ENCODE results near the gene ANAPC7.
"Not testable (repeated sequence)": the region's sequence is repeated elsewhere in the genome, so short reads cannot be mapped to it uniquely, and the experiment has no call there.

Gene ANAPC7
- 18.6 to 105 (median 77.5) reads per million in 18 experiments for total RNA-seq

DNA sequence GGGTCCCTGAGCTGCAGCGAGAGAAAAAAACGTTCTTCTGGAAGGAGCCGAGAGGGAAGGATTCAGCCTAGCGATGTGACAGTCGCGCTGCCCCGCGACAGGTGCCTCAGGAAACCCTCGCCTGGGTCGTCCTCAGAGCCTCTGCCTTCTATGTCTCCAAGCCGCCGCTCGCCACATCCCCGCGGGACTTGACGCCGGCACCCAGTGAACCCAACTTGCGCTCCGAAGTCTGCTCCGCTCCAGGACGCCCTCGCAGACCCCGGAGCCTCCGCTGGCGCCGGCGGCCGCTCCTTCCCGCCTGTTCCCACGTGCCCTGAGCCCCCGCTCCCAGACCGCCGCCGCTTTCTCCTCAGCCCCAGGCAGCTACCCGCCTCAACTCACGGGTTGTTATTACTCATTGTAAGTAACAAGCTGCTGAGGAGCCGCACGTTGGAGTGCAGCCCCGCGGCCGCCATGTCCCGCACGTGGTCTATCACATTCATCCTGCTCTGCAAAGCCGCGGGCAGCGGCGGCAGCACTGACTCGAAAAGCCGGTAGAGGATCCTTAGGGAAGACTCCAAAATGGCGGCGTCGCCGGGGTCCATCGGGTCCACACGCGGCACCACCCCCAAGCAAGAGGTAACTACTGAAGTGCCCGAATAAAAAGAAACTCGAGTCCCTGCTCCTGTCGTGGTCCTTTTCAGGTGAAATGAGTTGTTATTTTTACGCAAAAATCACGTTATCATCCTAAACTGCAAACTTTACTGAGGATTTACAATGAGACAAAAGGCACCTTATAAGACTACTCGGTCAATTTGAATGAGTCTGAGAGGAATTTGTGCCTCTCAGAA is at the start of gene ANAPC7:
ANAPC7 (minus strand) TSS at position 563 of the 830 bp plus-strand sequence; CDS start at position 482, 81 bp downstream.
- DNase-seq: peak; percentile 90 to 94

- DNase-seq: no peak
Measured at GRCh38 chr12:110451263-110451662, 47.8 kb upstream of the ANAPC7 start.

DNA sequence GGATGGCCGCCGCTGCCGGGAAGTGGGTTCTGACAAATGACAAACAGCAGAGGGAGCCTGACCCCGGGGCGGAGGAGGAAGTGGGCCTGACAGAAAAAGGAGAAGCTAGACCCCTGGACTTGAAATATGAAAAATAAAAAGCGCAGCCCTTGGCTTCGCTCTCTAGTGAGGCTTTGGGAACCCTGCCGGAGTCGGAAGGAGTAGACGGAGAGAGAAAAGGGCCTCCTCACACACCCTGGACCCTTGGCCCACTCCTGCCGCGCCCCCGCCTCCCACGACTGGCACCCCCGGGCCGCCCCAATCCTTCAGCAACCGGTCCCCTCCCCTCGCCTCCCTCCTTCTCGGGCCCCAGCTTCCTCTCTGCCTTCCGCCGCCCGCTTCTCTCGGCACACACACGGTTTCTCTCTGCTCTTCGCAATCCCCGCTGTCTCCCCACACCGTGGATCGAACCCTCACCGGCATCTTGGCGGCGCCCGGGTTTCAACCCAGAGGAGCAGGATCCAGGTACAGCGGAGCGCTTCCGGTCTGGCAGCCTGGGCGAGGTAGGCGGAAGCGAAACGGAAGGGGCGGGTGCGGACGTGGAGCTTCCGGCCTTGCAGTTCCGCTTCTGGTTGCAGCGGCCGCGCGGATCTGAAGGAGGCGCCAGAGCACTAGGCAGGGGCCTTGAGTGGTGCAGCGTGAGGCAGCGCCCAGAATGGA is 46.4 kb upstream of the ANAPC7 start, which contains the start of gene ARPC3:
ARPC3 (minus strand) TSS at position 539 of the 699 bp plus-strand sequence; CDS start at position 462, 77 bp downstream.
- DNase-seq: peak; percentile 98

- no peak for DNase-seq
Measured at GRCh38 chr12:110444455-110444854, 40.9 kb upstream of the ANAPC7 start.

- no peak for DNase-seq
Measured at GRCh38 chr12:110436231-110436630, 32.7 kb upstream of the ANAPC7 start.

DNA sequence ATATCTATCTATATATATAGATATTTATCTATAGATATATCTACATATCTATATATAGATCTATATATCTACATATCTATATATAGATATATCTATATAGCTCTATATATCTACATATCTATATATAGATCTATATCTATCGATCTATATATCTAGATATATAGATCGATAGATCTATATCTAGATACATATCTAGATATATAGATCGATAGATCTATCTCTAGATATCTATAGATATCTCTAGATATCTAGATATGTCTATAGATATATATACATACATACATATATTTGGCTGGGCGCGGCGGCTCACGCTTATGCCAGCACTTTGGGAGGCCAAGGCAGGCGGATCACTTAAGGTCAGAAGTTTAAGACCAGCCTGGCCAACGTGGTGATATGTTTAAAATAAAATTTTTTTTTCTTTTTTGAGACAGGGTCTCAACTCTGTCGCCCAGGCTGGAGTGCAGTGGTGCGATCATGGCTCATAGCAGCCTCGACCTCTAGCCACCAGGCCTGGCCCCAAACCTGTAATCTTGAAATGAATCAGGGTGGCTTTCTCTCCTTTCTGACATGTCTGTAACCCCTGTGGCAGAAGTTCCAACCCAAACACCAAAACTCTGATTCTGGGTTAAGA is 28.6 kb upstream of the ANAPC7 start:
- no peak for DNase-seq

GRCh38 chr12:110429676-110430075 is 26.2 kb upstream of the ANAPC7 start:
- DNase-seq: not testable (repeated sequence)

- DNase-seq: no peak
Measured at GRCh38 chr12:110426406-110426805, 22.9 kb upstream of the ANAPC7 start.

GRCh38 chr12:110424237-110424636 is 20.7 kb upstream of the ANAPC7 start:
- DNase-seq: no peak

- DNase-seq: no peak
Measured at GRCh38 chr12:110421701-110422100, 18.2 kb upstream of the ANAPC7 start.

DNA sequence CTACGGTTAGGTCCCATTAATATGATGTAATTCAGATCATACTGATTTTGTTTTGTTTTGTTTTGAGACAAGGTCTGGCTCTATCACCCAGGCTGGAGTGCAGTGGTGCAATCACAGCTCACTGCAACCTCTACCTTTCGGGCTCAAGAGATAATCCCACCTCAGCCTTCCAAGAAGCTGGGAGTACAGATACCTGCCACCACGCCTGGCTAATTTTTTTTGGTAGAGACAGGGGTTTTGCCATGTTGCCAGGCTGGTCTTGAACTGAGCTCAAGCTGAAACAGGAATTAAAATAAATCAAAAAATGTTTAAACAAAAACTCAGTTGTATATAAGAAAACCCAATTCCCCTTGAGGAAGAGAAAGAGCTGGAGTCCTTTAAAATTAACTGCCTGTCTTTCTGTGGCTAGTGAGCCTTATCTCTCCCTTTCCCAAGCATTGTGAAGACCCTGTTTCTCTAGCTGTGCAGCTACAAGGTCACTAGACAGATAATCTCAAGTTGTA is 17.7 kb upstream of the ANAPC7 start:
- DNase-seq: no peak

GRCh38 chr12:110420644-110421043 is 17.1 kb upstream of the ANAPC7 start:
- not testable (repeated sequence) for DNase-seq

DNA sequence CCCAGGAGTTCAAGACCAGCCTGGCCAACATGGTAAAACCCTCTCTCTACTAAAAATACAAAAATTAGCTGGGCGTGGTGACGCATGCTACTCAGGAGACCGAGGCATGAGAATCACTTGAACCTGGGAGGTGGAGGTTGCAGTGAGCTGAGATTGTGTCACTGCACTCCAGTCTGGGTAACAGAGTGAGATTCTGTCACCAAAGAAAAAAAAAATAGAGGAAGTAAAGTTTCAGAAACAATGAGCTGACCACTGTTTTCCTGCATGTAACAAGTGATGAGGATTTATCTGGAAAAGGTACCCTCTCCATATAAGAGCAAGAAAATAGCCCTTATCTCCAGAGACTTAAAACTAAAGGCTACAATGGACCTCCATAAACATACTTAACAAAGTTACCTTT is 13.6 kb upstream of the ANAPC7 start:
- DNase-seq: peak; percentile 32 to 48

- DNase-seq: not testable (repeated sequence)
Measured at GRCh38 chr12:110410086-110410485, 6.6 kb upstream of the ANAPC7 start.

- DNase-seq: not testable (repeated sequence)
Measured at GRCh38 chr12:110405126-110405662, 1.7 kb upstream of the ANAPC7 start.

- DNase-seq: peak; percentile 66 to 76
Measured at GRCh38 chr12:110403976-110404682, 621 bp upstream of the ANAPC7 start.

DNA sequence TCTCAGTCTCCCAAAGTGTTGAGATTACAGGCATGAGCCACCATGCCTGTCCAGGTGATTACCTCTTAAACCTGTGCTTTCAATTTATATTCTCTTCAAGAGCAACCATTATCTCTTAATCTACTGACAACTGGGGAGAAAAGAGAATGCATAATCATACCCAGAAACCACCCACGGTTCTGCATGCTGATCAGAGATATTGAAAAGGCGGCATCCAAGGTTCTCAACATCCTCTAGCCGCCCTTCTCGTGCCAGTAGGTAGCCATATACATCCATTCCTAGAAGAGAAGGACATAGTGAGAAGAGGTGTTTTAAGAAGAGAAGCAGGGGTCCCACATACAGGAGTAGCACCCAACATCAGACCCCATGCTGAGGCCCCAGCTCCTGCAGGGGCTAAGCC is 20.8 kb downstream of the ANAPC7 start:
- no peak for DNase-seq

- DNase-seq: peak; percentile 62 to 68
Measured at GRCh38 chr12:110379631-110380030, 23.9 kb downstream of the ANAPC7 start.

- DNase-seq: peak; percentile 81 to 90
Measured at GRCh38 chr12:110379197-110379596, 24.3 kb downstream of the ANAPC7 start.

- DNase-seq: peak; percentile 74 to 78
Measured at GRCh38 chr12:110378131-110378790, 25.2 kb downstream of the ANAPC7 start.

DNA sequence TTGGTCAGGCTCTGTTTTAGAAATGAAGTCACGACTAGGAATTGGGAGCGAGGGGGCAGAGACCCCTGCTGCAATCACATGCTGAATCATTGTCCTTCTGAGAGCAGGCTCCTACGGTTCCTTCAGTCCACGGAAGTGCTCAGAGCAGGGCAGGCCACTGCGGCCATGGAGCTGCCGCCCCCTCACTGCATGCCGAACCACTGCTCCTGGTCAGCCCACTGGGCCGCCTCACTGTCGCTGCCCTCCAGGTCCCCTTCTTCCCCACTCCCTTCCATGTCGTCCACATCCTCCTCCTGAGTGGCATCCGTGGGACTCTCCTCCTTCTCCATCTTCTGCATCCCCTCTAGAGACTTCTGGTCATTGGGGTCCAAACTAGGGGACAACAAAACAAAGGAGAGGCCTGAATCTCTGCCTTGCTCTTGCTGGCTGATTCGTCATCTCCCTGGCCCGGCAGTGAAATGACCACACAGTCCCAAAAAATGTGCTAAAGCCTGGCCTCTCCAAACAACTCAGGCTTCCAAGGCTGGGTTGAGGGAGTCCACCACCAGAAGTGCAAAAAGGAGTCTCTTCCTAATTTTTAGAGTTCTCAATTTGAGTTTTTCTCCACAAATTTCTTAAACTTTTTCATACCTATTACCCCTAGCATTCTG is 29.4 kb downstream of the ANAPC7 start:
- no peak for DNase-seq
